Upper lobe of right lung (tissue), 1 donor: ENCODE measurements around the gene GUCD1. TPM values are rescaled to one million over a fixed set of nuclear protein-coding genes. Genes with fewer than 3 reads are reported as not detected.

ENCODE experiments used
- ATAC-seq: fragments of 200-7000 bp; cut with Tn5 transposase; one replicate; pipeline ENCODE4 v1.9.1; 2020; ENCODE audit warnings: mild to moderate bottlenecking, moderate library complexity
- DNase-seq: peaks from one replicate; pipeline ENCODE4 v3.0.0-alpha.2; 2020
- H3K27ac ChIP-seq: fragments of 200-600 bp; one replicate; pipeline ENCODE4 v1.8.0; 2022
- H3K27me3 ChIP-seq: fragments of 200-600 bp; one replicate; pipeline ENCODE4 v1.8.0; 2022; ENCODE audit warnings: mild to moderate bottlenecking
- H3K36me3 ChIP-seq: fragments of 200-600 bp; one replicate; pipeline ENCODE4 v1.8.0; 2022
- H3K4me1 ChIP-seq: fragments of 200-600 bp; one replicate; pipeline ENCODE4 v1.8.0; 2022
- H3K4me3 ChIP-seq: fragments of 200-600 bp; one replicate; pipeline ENCODE4 v1.8.0; 2022; ENCODE audit warnings: mild to moderate bottlenecking
- H3K9me3 ChIP-seq: fragments of 200-600 bp; one replicate; pipeline ENCODE4 v1.8.0; 2022
- intact Hi-C: fragments of 100-400 bp; cut with DNase I; formaldehyde crosslinking; loops from one replicate; pipeline ENCODE4 v1.11.0; 2022
- total RNA-seq: library from RNA; stranded (reverse); fragmentation: NEBNext Ultra II Directional; extraction: Animal tissue kit (Norgen Biotek cat#: 25700); gene quantifications from one replicate; pipeline ENCODE4 v1.2.1, GENCODE V29; 2021
- TF ChIP-seq, protein P1 (sequence below): fragments of 200-600 bp; IDR thresholded peaks from one replicate; pipeline ENCODE4 v1.8.0; 2022; ENCODE audit warnings: antibody characterized with exemption
- donor health status: DM: no; HTN: yes; CAD: no; lungs with severe emphysema.

GUCD1 gene
- total RNA-seq, 1 donor from 2014 or later = 148 TPM

DNA sequence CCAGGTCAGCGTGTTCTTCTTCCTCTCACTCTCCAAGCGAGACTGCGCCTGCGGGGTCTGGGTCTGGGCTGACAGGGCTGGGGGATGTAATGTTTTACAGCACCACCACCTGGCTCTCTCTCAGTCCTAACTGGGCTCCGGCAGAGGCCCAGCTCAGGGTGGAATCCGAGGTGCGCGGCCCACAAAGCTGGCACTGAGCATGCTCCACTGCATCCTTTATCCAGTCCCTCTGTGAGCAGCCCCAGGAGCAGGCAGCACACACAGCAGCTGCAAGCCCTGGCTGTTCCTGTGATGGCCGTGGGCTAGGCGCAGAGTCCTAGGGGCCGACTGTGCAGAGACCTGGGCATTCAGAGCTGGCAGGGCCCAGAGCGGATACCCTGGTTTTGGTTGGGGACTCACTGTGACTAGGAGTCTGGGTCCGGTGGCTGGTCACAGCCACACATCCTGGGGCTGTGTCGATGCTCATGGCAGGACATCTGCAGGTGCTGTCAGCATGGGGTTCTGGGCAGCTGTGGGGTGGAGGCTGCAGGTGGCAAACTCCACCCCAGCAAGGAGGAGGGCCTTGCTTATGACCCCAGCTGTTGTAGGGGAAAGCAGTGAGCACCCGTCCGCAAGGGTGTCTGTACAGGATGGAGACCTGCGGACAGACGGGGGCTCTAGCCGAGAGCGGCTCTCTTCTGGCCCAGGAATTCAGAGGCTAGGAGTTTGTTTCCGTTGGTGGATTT is 34.0 kb upstream of the GUCD1 start:
- no peaks in the 10 kb centered on the region for H3K36me3 ChIP-seq
- peaks cover 6% of the 10 kb centered on the region for H3K4me1 ChIP-seq
- H3K4me3 ChIP-seq = no peak overlapping the region
- H3K27me3 ChIP-seq = no peaks in the 10 kb centered on the region
- H3K27ac ChIP-seq = no peak overlapping the region
- TF ChIP-seq, protein P1, sequence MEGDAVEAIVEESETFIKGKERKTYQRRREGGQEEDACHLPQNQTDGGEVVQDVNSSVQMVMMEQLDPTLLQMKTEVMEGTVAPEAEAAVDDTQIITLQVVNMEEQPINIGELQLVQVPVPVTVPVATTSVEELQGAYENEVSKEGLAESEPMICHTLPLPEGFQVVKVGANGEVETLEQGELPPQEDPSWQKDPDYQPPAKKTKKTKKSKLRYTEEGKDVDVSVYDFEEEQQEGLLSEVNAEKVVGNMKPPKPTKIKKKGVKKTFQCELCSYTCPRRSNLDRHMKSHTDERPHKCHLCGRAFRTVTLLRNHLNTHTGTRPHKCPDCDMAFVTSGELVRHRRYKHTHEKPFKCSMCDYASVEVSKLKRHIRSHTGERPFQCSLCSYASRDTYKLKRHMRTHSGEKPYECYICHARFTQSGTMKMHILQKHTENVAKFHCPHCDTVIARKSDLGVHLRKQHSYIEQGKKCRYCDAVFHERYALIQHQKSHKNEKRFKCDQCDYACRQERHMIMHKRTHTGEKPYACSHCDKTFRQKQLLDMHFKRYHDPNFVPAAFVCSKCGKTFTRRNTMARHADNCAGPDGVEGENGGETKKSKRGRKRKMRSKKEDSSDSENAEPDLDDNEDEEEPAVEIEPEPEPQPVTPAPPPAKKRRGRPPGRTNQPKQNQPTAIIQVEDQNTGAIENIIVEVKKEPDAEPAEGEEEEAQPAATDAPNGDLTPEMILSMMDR = no peak
- H3K9me3 ChIP-seq = no peaks in the 10 kb centered on the region
- ATAC-seq (no peak), DNase-seq (no peak)
- intact Hi-C loops = no loop called here

DNA sequence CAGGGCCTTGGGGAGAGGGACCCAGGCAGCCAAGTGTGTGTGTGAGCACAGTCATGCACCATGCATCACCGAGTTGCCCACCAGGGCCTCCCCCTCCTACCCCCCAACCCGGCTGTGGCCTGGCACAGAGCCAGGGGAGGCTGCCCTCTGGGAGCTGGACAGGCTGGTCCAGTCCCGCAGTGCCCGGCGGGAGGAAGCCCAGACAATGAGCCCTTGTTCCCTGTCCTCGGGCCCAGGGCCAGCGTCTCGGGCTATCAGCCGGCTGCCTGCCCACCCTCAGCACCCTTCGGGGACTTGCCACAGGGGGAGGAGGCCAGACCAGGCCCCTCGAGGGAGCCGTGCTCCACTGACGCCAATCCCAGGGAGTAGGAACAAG is 33.4 kb upstream of the GUCD1 start:
- peaks cover 2% of the 10 kb centered on the region for H3K4me1 ChIP-seq
- no peaks in the 10 kb centered on the region for H3K27me3 ChIP-seq
- H3K4me3 ChIP-seq = no peak overlapping the region
- no peaks in the 10 kb centered on the region for H3K36me3 ChIP-seq
- no peaks in the 10 kb centered on the region for H3K9me3 ChIP-seq
- ATAC-seq (no peak), DNase-seq (no peak)
- intact Hi-C loops = no loop called here
- TF ChIP-seq, protein P1 = no peak
- H3K27ac ChIP-seq = no peak overlapping the region

DNA sequence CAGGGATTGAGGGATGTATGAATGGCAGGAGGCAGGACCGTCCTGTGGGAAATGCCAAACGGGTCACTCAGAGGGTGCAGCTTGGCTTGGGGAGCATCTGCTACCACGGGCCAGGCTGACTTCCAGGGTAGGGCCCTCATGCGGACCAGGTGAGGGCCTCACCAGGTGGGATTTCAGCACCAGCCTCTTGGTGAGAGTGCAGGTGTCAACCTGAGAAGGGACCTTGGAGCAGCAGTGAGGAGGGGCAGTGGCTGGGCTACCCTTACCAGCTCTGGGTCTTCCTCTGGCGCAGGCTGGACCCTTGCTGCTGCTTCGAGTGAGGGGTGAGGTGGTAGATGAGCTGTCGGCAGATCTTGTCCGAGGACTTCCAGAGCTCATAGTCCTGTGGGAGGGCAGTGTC is 33.0 kb upstream of the GUCD1 start:
- TF ChIP-seq, protein P1 = no peak

DNA sequence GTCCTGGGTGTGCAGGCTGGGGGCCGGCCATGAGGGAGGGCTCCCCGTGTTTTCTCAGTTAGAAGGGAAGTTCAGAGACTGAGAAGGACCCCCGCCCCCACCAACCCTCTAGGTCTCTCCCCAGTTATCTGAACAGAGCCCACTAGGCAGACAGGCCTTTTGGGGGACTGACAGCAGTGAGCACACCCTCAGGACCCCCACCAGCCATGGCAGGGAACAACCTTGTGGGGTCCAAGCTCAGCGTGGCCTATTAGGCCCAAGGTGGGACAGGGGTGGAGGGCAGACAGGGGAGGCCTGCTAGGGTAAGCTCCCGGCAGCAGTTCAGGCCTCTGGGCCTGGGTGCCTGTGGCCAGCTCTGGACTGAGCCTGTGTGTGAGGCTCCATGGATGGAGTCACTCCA is 32.3 kb upstream of the GUCD1 start:
- intact Hi-C loops = no loop called here
- DNase-seq = no peak
- no peak overlapping the region for H3K27ac ChIP-seq

More for the DNA sequence above, 33.0 kb upstream of the GUCD1 start:
- Histone ChIP-seq H3K27me3 (no peaks in the 10 kb centered on the region), H3K36me3 (no peaks in the 10 kb centered on the region), H3K27ac (no peak overlapping the region), H3K9me3 (no peaks in the 10 kb centered on the region), H3K4me1 (no peaks in the 10 kb centered on the region), H3K4me3 (no peak overlapping the region)
- DNase-seq (no peak), ATAC-seq (no peak)
- intact Hi-C loops = no loop called here

DNA sequence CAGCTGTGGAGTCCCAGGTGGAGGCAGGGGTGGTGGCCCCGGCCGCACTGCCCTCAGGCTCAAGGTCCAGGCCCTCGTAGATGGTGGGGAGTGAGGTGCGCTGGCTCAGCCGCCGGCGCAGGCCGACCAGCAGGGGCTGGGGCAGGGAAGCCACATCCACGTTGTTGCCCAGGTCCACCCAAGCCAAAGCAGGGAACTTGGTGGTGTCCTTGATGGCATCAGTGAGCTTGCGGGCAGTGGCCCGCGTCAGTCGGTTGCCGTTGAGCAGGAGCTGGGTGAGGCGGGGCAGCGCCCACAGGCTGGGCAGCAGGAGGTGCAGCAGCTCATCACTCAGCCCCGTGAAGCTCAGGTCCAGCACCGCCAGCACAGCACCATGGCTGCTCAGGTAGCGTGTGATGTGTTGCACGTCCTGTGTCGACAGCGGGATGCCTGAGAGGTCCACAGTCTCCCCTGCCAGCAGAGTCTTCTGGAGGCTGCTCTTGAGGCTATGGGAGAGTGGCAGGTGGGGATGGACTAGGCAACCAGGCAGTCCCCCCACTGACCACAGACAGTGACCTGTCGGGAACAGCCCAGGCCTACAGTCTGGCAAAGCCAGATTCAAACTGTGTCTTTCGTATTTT is 31.1 kb upstream of the GUCD1 start:
- H3K4me3 ChIP-seq = no peak overlapping the region
- no peaks in the 10 kb centered on the region for H3K4me1 ChIP-seq
- H3K9me3 ChIP-seq = no peaks in the 10 kb centered on the region
- ATAC-seq = no peak
- H3K36me3 ChIP-seq = no peaks in the 10 kb centered on the region
- intact Hi-C loops = no loop called here
- TF ChIP-seq, protein P1 = no peak
- no peak for DNase-seq
- H3K27me3 ChIP-seq = no peaks in the 10 kb centered on the region
- no peak overlapping the region for H3K27ac ChIP-seq

More for the DNA sequence above, 32.3 kb upstream of the GUCD1 start:
- H3K36me3 ChIP-seq = no peaks in the 10 kb centered on the region
- H3K4me3 ChIP-seq = no peak overlapping the region
- TF ChIP-seq, protein P1 = no peak
- H3K9me3 ChIP-seq = no peaks in the 10 kb centered on the region
- no peak for ATAC-seq
- H3K4me1 ChIP-seq = no peaks in the 10 kb centered on the region
- no peaks in the 10 kb centered on the region for H3K27me3 ChIP-seq
